ENCODE measurements around the gene OGFR.

OGFR gene

DNA sequence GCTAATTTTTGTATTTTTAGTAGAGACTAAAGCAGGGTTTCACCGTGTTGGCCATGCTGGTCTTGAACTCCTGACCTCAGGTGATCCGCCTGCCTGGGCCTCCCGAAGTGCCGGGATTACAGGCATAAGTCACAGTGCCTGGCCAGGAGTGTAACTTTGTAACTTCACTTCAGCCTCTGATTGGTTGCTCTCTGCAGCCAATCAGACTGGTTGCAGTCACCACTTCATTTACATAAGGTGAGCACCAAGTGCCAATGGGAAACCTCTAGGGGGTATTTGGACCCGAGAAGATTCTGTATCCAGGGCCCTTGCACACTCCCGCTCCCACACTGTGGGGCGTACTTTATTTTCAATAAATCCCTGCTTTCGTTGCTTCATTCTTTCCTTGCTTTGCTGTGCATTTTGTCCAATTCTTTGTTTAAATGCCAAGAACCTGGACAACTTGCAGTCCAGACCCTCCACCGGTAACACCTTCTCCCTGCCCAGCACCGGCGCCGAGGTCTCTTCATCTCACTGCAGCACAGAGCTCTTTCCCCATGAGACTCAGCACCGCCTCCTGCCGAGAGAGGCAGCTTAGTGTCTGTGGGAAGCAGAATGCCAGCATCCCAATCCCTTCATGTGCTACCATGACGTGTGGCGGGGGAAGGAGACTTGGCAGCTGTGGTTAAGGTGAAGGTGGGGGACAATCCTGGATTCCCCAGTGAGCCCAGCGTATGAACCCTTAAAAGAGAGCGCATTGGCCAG lies 22.3 kb upstream of the OGFR start:
- ChIA-PET CTCF (interaction anchor here (0.7 kb wide), 1 partner anchor 9 kb away, joined by 4 read pairs; no protein-coding TSS in a partner anchor), POLR2A (no interaction called here)
- TF ChIP-seq LEF1 (IDR thresholded peaks at IDR 0.05; ENCODE audit: borderline replicate concordance) (no peak), HDGF (IDR thresholded peaks at IDR 0.05; ENCODE audit: borderline replicate concordance) (no peak), FOXM1 (IDR thresholded peaks at IDR 0.05; ENCODE audit: borderline replicate concordance) (no peak), FOXA1 (IDR thresholded peaks at IDR 0.05) (no peak), ZNF384 (IDR thresholded peaks at IDR 0.05) (no peak), ELF4 (IDR thresholded peaks at IDR 0.05) (no peak), SP1 (IDR thresholded peaks at IDR 0.05) (no peak), PKNOX1 (IDR thresholded peaks at IDR 0.05) (no peak), CTBP1 (IDR thresholded peaks at IDR 0.05; ENCODE audit: borderline replicate concordance) (no peak)
- no peak for DNase-seq (ENCODE audit: extremely low spot score)

DNA sequence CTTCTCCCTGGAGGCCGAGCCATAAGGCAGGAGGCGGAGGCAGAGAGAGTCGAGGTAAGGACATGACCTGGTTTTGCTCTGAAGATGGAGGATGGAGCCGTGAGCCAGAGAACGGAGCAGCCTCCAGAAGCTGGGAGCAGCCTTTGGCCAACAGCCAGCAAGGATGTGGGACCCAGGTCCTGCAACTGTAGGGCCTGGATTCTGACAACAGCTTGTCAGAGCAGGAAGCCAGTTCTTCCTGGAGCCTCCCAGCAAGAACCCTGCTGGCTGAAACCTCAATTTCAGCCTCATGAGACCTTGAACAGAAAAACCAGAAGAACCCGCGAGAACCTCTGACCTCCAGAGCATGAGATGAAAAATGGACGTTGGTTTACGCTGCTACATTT lies 21.7 kb upstream of the OGFR start:
- ChIA-PET POLR2A (no interaction called here), CTCF (no interaction called here)
- no peak for TF ChIP-seq CTBP1 (IDR thresholded peaks at IDR 0.05; ENCODE audit: borderline replicate concordance)
- TF ChIP-seq L3MBTL2 (conservative IDR thresholded peaks at IDR 0.05): no peak
- no peak for TF ChIP-seq FOXK2 (IDR thresholded peaks at IDR 0.05)
- TF ChIP-seq FOXM1 (IDR thresholded peaks at IDR 0.05; ENCODE audit: borderline replicate concordance): no peak
- TF ChIP-seq SP1 (IDR thresholded peaks at IDR 0.05): no peak
- no peak for TF ChIP-seq BHLHE40 (IDR thresholded peaks at IDR 0.05; ENCODE audit: borderline replicate concordance)
- no peak for TF ChIP-seq TARDBP (IDR thresholded peaks at IDR 0.05)
- no peak for TF ChIP-seq ELF4 (IDR thresholded peaks at IDR 0.05)
- TF ChIP-seq NFRKB (IDR thresholded peaks at IDR 0.05): no peak
- no peak for TF ChIP-seq SUZ12 (IDR thresholded peaks at IDR 0.05)
- TF ChIP-seq PKNOX1 (IDR thresholded peaks at IDR 0.05): no peak
- no peak for DNase-seq (ENCODE audit: extremely low spot score)

DNA sequence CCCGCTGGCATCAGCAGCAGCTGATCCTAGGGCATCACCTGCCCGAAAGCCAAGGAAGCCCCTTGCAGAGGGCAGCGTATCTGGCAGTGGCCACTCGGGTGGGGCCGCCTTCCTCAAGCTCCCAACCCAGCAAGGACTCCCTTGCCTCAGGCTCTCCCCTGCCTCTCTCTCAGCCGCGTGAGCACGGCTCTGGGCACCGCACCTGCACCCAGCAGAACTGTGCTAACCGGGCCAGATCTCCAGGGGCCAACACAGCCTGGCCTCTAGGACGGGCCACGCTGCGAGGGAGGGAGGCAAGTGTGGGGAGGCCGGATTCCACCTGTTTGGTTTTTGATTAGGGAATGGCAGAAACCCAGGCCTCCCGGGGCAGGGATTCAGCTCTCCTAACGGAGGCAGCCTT lies 20.1 kb upstream of the OGFR start:
- DNase-seq (ENCODE audit: extremely low spot score): no peak
- ChIA-PET CTCF (no interaction called here), POLR2A (no interaction called here)
- TF ChIP-seq BHLHE40 (IDR thresholded peaks at IDR 0.05; ENCODE audit: borderline replicate concordance) (no peak), SUZ12 (IDR thresholded peaks at IDR 0.05) (no peak), TARDBP (IDR thresholded peaks at IDR 0.05) (no peak)

- DNase-seq (ENCODE audit: extremely low spot score): no peak
- TF ChIP-seq SUZ12 (IDR thresholded peaks at IDR 0.05) (no peak), TARDBP (IDR thresholded peaks at IDR 0.05) (no peak), FOXK2 (IDR thresholded peaks at IDR 0.05) (no peak), BHLHE40 (IDR thresholded peaks at IDR 0.05; ENCODE audit: borderline replicate concordance) (no peak), PKNOX1 (IDR thresholded peaks at IDR 0.05) (no peak), FOXM1 (IDR thresholded peaks at IDR 0.05; ENCODE audit: borderline replicate concordance) (no peak), L3MBTL2 (conservative IDR thresholded peaks at IDR 0.05) (no peak), ZNF384 (IDR thresholded peaks at IDR 0.05) (no peak), CTBP1 (IDR thresholded peaks at IDR 0.05; ENCODE audit: borderline replicate concordance) (no peak), LEF1 (IDR thresholded peaks at IDR 0.05; ENCODE audit: borderline replicate concordance) (no peak), ELF4 (IDR thresholded peaks at IDR 0.05) (no peak), SP1 (IDR thresholded peaks at IDR 0.05) (no peak), HDGF (IDR thresholded peaks at IDR 0.05; ENCODE audit: borderline replicate concordance) (no peak)
- CTCF ChIA-PET: interaction anchor here (0.6 kb wide), 1 partner anchor 135 kb away, joined by 3 read pairs; no protein-coding TSS in a partner anchor
- POLR2A ChIA-PET: no interaction called here
These were observed 19.2 kb upstream of the OGFR start for GRCh38 chr20:62785393-62785792.

DNA sequence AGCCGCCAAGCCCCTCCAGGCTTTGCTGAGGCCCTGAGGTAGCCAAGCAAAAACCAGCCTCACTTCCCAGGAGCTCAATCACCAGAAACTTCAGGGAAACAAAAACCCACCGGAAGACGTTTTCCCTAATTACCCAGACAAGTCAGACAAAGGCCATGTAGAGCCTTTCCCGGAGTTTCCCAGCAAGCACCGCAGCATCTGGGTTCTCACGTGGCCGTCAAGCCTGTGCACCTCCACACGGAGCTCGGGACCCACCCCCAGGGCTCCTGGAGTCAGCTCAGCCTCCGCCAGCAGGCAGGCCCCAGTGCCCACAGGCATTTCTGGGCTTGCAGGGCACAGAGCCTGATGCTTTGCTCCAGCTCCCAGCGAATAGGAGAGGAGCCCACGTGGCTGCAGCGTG lies 18.5 kb upstream of the OGFR start:
- ChIA-PET CTCF (interaction anchor here (0.6 kb wide), 1 partner anchor 135 kb away, joined by 3 read pairs; no protein-coding TSS in a partner anchor), POLR2A (no interaction called here)
- DNase-seq (ENCODE audit: extremely low spot score): no peak
- TF ChIP-seq SP1 (IDR thresholded peaks at IDR 0.05): no peak
- TF ChIP-seq LEF1 (IDR thresholded peaks at IDR 0.05; ENCODE audit: borderline replicate concordance): no peak
- TF ChIP-seq BHLHE40 (IDR thresholded peaks at IDR 0.05; ENCODE audit: borderline replicate concordance): no peak
- TF ChIP-seq PKNOX1 (IDR thresholded peaks at IDR 0.05): no peak
- no peak for TF ChIP-seq FOXM1 (IDR thresholded peaks at IDR 0.05; ENCODE audit: borderline replicate concordance)
- no peak for TF ChIP-seq SUZ12 (IDR thresholded peaks at IDR 0.05)
- no peak for TF ChIP-seq FOXA1 (IDR thresholded peaks at IDR 0.05)
- no peak for TF ChIP-seq ELF4 (IDR thresholded peaks at IDR 0.05)
- no peak for TF ChIP-seq TARDBP (IDR thresholded peaks at IDR 0.05)

DNA sequence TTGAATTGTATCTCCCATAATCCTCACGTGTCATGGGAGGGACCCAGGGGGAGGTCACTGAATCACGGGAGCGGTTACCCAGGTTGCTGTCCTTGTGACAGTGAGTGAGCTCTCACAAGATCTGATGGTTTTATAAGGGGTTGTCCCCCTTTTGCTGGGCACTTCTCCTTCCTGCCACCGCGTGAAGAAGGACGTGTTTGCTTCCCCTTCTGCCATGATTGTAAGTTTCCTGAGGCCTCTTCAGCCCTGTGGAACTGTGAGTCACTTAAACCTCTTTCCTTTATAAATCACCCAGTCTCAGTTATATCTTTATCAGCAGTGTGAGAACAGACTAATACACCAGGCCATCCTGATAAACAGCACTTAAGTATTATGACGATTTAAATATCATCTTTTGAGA lies 17.3 kb upstream of the OGFR start:
- ChIA-PET CTCF (no interaction called here), POLR2A (interaction anchor here (1.0 kb wide), 1 partner anchor 9 kb away, joined by 3 read pairs; the partner anchor contains the start of gene MRGBP)
- no peak for DNase-seq (ENCODE audit: extremely low spot score)
- TF ChIP-seq CTBP1 (IDR thresholded peaks at IDR 0.05; ENCODE audit: borderline replicate concordance) (no peak), NFRKB (IDR thresholded peaks at IDR 0.05) (no peak), SUZ12 (IDR thresholded peaks at IDR 0.05) (no peak), SP1 (IDR thresholded peaks at IDR 0.05) (no peak), FOXM1 (IDR thresholded peaks at IDR 0.05; ENCODE audit: borderline replicate concordance) (no peak), FOXA1 (IDR thresholded peaks at IDR 0.05) (no peak), TARDBP (IDR thresholded peaks at IDR 0.05) (no peak), PKNOX1 (IDR thresholded peaks at IDR 0.05) (no peak), FOXK2 (IDR thresholded peaks at IDR 0.05) (no peak), ARNT (IDR thresholded peaks at IDR 0.05) (no peak), BHLHE40 (IDR thresholded peaks at IDR 0.05; ENCODE audit: borderline replicate concordance) (no peak)

Data from HEK293T (cell line).